ENCODE results near the gene NEU4. TPM values are rescaled to one million over a fixed set of nuclear protein-coding genes. Genes with fewer than 3 reads are reported as not detected.
"Not testable (repeated sequence)": the region's sequence is repeated elsewhere in the genome, so short reads cannot be mapped to it uniquely, and the experiment has no call there.

The NEU4 gene
- total RNA-seq, 2 experiments from 2014 or later = 0.84 TPM; not detected in 1

GRCh38 chr2:241827394-241827793 is 18.4 kb downstream of the NEU4 start:
- H3K27ac ChIP-seq (ENCODE audit: low read depth, low read length, poor library complexity, severe bottlenecking) = no peak overlapping the region
- no peaks in the 10 kb centered on the region for H4K20me1 ChIP-seq (ENCODE audit: insufficient read depth, low read length)
- no peak for TF ChIP-seq EZH2phosphoT487 (IDR thresholded peaks at IDR 0.05; ENCODE audit: borderline replicate concordance, low read depth, low read length)
- TF ChIP-seq, protein P1, sequence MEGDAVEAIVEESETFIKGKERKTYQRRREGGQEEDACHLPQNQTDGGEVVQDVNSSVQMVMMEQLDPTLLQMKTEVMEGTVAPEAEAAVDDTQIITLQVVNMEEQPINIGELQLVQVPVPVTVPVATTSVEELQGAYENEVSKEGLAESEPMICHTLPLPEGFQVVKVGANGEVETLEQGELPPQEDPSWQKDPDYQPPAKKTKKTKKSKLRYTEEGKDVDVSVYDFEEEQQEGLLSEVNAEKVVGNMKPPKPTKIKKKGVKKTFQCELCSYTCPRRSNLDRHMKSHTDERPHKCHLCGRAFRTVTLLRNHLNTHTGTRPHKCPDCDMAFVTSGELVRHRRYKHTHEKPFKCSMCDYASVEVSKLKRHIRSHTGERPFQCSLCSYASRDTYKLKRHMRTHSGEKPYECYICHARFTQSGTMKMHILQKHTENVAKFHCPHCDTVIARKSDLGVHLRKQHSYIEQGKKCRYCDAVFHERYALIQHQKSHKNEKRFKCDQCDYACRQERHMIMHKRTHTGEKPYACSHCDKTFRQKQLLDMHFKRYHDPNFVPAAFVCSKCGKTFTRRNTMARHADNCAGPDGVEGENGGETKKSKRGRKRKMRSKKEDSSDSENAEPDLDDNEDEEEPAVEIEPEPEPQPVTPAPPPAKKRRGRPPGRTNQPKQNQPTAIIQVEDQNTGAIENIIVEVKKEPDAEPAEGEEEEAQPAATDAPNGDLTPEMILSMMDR (conservative IDR thresholded peaks at IDR 0.05; ENCODE audit: low read length) = no peak
- H2AFZ ChIP-seq (ENCODE audit: low read length) = no peak overlapping the region
- H3K9me3 ChIP-seq (ENCODE audit: low read length) = peaks cover 17% of the 10 kb centered on the region; the same call in 1 of the 2 replicates
- H3K9me2 ChIP-seq (ENCODE audit: insufficient read depth, low read length) = no peaks in the 10 kb centered on the region
- ChIA-PET POLR2A (interaction anchor here (1.0 kb wide), 1 partner anchor 255 kb away, joined by 3 read pairs; no protein-coding TSS in a partner anchor), CTCF (ENCODE audit: unreplicated experiment) (no interaction called here)
- no peaks in the 10 kb centered on the region for H3K79me2 ChIP-seq (ENCODE audit: insufficient read depth, low read depth, low read length)
- no peak overlapping the region for H3K4me3 ChIP-seq (ENCODE audit: low read depth, low read length, poor library complexity, severe bottlenecking)
- no peak for DNase-seq (ENCODE audit: low spot score)
- H3K4me2 ChIP-seq (ENCODE audit: low read length) = no peak overlapping the region
- H3K36me3 ChIP-seq (ENCODE audit: insufficient read depth, low read length) = no peaks in the 10 kb centered on the region
- no peaks in the 10 kb centered on the region for H3K4me1 ChIP-seq (ENCODE audit: insufficient read depth, low read length, poor library complexity, severe bottlenecking)
- intact Hi-C loops (cut with micrococcal nuclease; ENCODE audit: unreplicated experiment) = no loop called here
- no TSS peak for BruUV-seq (replicated peaks)

- H2AFZ ChIP-seq (ENCODE audit: low read length) = no peak overlapping the region
- no peaks in the 10 kb centered on the region for H3K9me2 ChIP-seq (ENCODE audit: insufficient read depth, low read length)
- CTCF ChIA-PET (ENCODE audit: unreplicated experiment) = interaction anchor here (0.6 kb wide), 1 partner anchor 9 kb away, joined by 3 read pairs; no protein-coding TSS in a partner anchor
- H3K36me3 ChIP-seq (ENCODE audit: insufficient read depth, low read length) = no peaks in the 10 kb centered on the region
- H3K4me2 ChIP-seq (ENCODE audit: low read length) = no peak overlapping the region
- no peaks in the 10 kb centered on the region for H4K20me1 ChIP-seq (ENCODE audit: insufficient read depth, low read length)
- intact Hi-C loops (cut with micrococcal nuclease; ENCODE audit: unreplicated experiment) = no loop called here
- H3K4me3 ChIP-seq (ENCODE audit: low read depth, low read length, poor library complexity, severe bottlenecking) = no peak overlapping the region
- BruUV-seq (replicated peaks) = no TSS peak
- DNase-seq (ENCODE audit: low spot score) = no peak
- H3K79me2 ChIP-seq (ENCODE audit: insufficient read depth, low read depth, low read length) = no peaks in the 10 kb centered on the region
- H3K27ac ChIP-seq (ENCODE audit: low read depth, low read length, poor library complexity, severe bottlenecking) = no peak overlapping the region
- no peaks in the 10 kb centered on the region for H3K9me3 ChIP-seq (ENCODE audit: low read length)
- POLR2A ChIA-PET = no interaction called here
- TF ChIP-seq, protein P1 (conservative IDR thresholded peaks at IDR 0.05; ENCODE audit: low read length) = no peak
- no peak for TF ChIP-seq EZH2phosphoT487 (IDR thresholded peaks at IDR 0.05; ENCODE audit: borderline replicate concordance, low read depth, low read length)
- no peaks in the 10 kb centered on the region for H3K4me1 ChIP-seq (ENCODE audit: insufficient read depth, low read length, poor library complexity, severe bottlenecking)
These were observed 24.2 kb downstream of the NEU4 start for GRCh38 chr2:241833101-241833663.

DNA sequence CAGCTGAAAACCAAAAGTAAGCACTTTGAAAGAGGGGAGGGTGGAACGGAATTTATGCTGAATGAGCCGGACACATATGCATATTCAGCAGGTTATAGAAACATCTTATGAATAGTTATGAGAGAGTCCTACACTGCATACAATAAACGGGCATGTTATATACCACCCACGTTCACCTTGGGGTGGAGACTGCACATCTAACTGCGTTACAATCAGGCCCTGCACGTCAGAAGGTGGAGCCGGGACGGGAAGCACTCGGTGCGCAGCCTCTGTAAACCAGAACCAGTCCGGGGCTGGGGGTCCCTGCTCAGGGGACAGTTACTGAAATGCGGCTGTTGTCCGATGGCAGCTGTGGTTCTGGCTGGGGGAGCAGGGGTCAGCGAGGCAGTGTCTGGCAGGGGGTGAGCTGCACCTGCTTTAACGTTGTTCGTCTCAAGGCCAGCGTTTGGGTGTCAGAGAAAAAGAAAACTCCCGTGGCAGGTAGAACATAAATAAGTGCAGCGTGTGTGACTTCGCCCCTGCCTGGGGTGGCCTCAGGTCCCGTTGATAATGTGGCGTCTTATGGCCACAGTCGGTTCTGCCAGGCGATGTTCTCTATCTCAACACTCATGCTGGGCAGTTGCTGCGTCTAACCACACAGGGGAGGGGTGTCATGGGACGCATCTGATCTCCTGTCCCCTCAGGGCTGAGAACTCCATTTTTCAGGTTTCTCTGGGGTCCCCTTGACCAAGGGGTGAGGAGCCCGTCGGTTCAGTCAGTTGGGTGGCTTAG is 24.9 kb downstream of the NEU4 start:
- BruUV-seq (replicated peaks); POLR2A ChIA-PET; H3K79me2 ChIP-seq (ENCODE audit: insufficient read depth, low read depth, low read length); intact Hi-C loops (cut with micrococcal nuclease; ENCODE audit: unreplicated experiment); H3K9me2 ChIP-seq (ENCODE audit: insufficient read depth, low read length); H2AFZ ChIP-seq (ENCODE audit: low read length); H3K27ac ChIP-seq (ENCODE audit: low read depth, low read length, poor library complexity, severe bottlenecking); H3K4me3 ChIP-seq (ENCODE audit: low read depth, low read length, poor library complexity, severe bottlenecking); H3K9me3 ChIP-seq (ENCODE audit: low read length); CTCF ChIA-PET (ENCODE audit: unreplicated experiment); H3K4me1 ChIP-seq (ENCODE audit: insufficient read depth, low read length, poor library complexity, severe bottlenecking); DNase-seq (ENCODE audit: low spot score); H3K36me3 ChIP-seq (ENCODE audit: insufficient read depth, low read length); H4K20me1 ChIP-seq (ENCODE audit: insufficient read depth, low read length); H3K4me2 ChIP-seq (ENCODE audit: low read length): not testable (repeated sequence)

Measured in OCI-LY7 (cell line).